ENCODE measurements around the gene UBE2U. TPM values are rescaled to one million over a fixed set of nuclear protein-coding genes. Genes with fewer than 3 reads are reported as not detected.

The UBE2U gene
- total and polyA plus RNA-seq, 2 experiments from 2014 or later: not detected

GRCh38 chr1:64215576-64215975 is 12.2 kb downstream of the UBE2U start:
- Mint-ChIP-seq H3K36me3 (ENCODE audit: low read depth) (no peaks in the 10 kb centered on the region), H3K4me3 (no peak overlapping the region), H3K27me3 (ENCODE audit: insufficient read depth, low read depth, poor library complexity) (no peaks in the 10 kb centered on the region), H3K27ac (no peak overlapping the region), H3K4me1 (no peaks in the 10 kb centered on the region), H3K9me3 (peaks cover 3% of the 10 kb centered on the region; the same call in 1 of the 3 replicates)
- no peak for ATAC-seq
- no peaks in the 10 kb centered on the region for H3K36me3 ChIP-seq (ENCODE audit: insufficient read depth)
- no peaks in the 10 kb centered on the region for H4K20me1 ChIP-seq (replicated peaks; ENCODE audit: insufficient read depth)
- no peak overlapping the region for H3K4me2 ChIP-seq
- H3K27ac ChIP-seq (ENCODE audit: low read depth): no peak overlapping the region
- no peaks in the 10 kb centered on the region for H3K4me1 ChIP-seq (ENCODE audit: insufficient read depth)
- no peak for DNase-seq (ENCODE audit: low spot score)
- no peaks in the 10 kb centered on the region for H3K9me2 ChIP-seq (ENCODE audit: insufficient read depth)
- no peaks in the 10 kb centered on the region for H3K27me3 ChIP-seq (ENCODE audit: insufficient read depth)
- no peak overlapping the region for H2AFZ ChIP-seq
- H3K4me3 ChIP-seq: no peak overlapping the region
- no peak for TF ChIP-seq NANOG (IDR thresholded peaks at IDR 0.05; ENCODE audit: borderline replicate concordance)
- no peak for TF ChIP-seq ETS1 (IDR thresholded peaks at IDR 0.05)
- no peak for TF ChIP-seq ZNF331 (CRISPR knock-in tag; IDR thresholded peaks at IDR 0.05; ENCODE audit: low read depth)
- no peak for TF ChIP-seq ZNF462 (CRISPR knock-in tag; IDR thresholded peaks at IDR 0.05)
- no peak for TF ChIP-seq STAT1 (IDR thresholded peaks at IDR 0.05; ENCODE audit: unreplicated experiment)
- TF ChIP-seq EZH2phosphoT487 (IDR thresholded peaks at IDR 0.05; ENCODE audit: unreplicated experiment): no peak
- no peak for TF ChIP-seq ZNF114 (CRISPR knock-in tag; IDR thresholded peaks at IDR 0.05)
- no peak for TF ChIP-seq JUNB (IDR thresholded peaks at IDR 0.05; ENCODE audit: unreplicated experiment)
- no peak for TF ChIP-seq CREB1 (CRISPR knock-in tag; IDR thresholded peaks at IDR 0.05; ENCODE audit: low read depth)
- TF ChIP-seq REST (IDR thresholded peaks at IDR 0.05; ENCODE audit: unreplicated experiment): no peak
- TF ChIP-seq CTCF (conservative IDR thresholded peaks at IDR 0.05; ENCODE audit: low read depth in 2 of 2): no peak
- TF ChIP-seq EZH2 (IDR thresholded peaks at IDR 0.05; ENCODE audit: low read depth, unreplicated experiment): no peak
- no peak for TF ChIP-seq POLR2AphosphoS5 (IDR thresholded peaks at IDR 0.05; ENCODE audit: low read depth)
- no peaks in the 10 kb centered on the region for H3K79me2 ChIP-seq (replicated peaks; ENCODE audit: insufficient read depth)
- no peaks in the 10 kb centered on the region for H3F3A ChIP-seq (replicated peaks; ENCODE audit: low read depth)

All from GM23338 (cell line).